K562 (cell line): ENCODE data around the gene GPR32. TPM values are rescaled to one million over a fixed set of nuclear protein-coding genes. Genes with fewer than 3 reads are reported as not detected.
A peak's percentile ranks its signal among the peaks of the same experiment; 100 is the strongest.

ENCODE experiments used
- EZH2 ChIP-seq: IDR thresholded peaks from 2 replicates; pipeline ENCODE4 v1.6.1; 2012; ENCODE audit warnings: low read depth, mild to moderate bottlenecking, inconsistent platforms, low read length, borderline replicate concordance
- HNRNPK ChIP-seq: fragments of 200-400 bp; formaldehyde crosslinking; IDR thresholded peaks from one replicate; pipeline ENCODE4 v1.6.1; 2018; ENCODE audit warnings: mild to moderate bottlenecking, low read depth, low read length; ENCODE audit not compliant: poor library complexity, severe bottlenecking
- KAT2B ChIP-seq: IDR thresholded peaks from one replicate; pipeline ENCODE4 v1.6.1; 2012; ENCODE audit warnings: low read depth, mild to moderate bottlenecking, control low read depth, inconsistent platforms, low read length, moderate library complexity
- KLF6 ChIP-seq: fragments of 250-450 bp; sonication (Bioruptor Pico); IDR thresholded peaks from 2 replicates; pipeline ENCODE4 v1.4.0; 2020; ENCODE audit warnings: mild to moderate bottlenecking, moderate library complexity, borderline replicate concordance
- MED1 ChIP-seq: sonication (generic); formaldehyde crosslinking; IDR thresholded peaks from 2 replicates; pipeline ENCODE4 v1.8.1; 2023; ENCODE audit warnings: missing genetic modification reagents, borderline replicate concordance
- RCOR1 ChIP-seq, 2 experiments: IDR thresholded peaks; 2 replicates each; pipeline ENCODE4 v1.6.1; 2012; ENCODE audit warnings: low read depth in 2 of 2, low read length in 2 of 2, borderline replicate concordance in 1 of 2, improper control_type of control experiment in 1 of 2
- SAFB ChIP-seq: fragments of 200-400 bp; formaldehyde crosslinking; IDR thresholded peaks from 2 replicates; pipeline ENCODE4 v1.6.1; 2017; ENCODE audit warnings: low read depth, low read length, borderline replicate concordance
- SMARCA4 ChIP-seq: fragments of 450-650 bp; IDR thresholded peaks from 2 replicates; pipeline ENCODE4 v1.6.1; 2016
- TCFL5 ChIP-seq: fragments of 250-450 bp; sonication (Bioruptor Pico); conservative IDR thresholded peaks from 2 replicates; pipeline ENCODE4 v1.6.1; 2021; ENCODE audit warnings: mild to moderate bottlenecking, moderate library complexity, matching md5 sums
- THRAP3 ChIP-seq: fragments of 450-650 bp; IDR thresholded peaks from 2 replicates; pipeline ENCODE4 v1.6.1; 2016; ENCODE audit warnings: mild to moderate bottlenecking, inconsistent platforms, borderline replicate concordance
- ZNF197 ChIP-seq: fragments of 200-800 bp; sonication (Bioruptor generic); IDR thresholded peaks from 2 replicates; pipeline ENCODE4 v1.6.1; 2016; ENCODE audit warnings: low read depth, missing genetic modification characterization, missing compliant biosample characterization
- ZNF644 ChIP-seq: fragments of 200-800 bp; sonication (Bioruptor generic); IDR thresholded peaks from 2 replicates; pipeline ENCODE4 v1.6.1; 2016; ENCODE audit warnings: low read depth, missing genetic modification characterization, missing compliant biosample characterization
- polyA plus RNA-seq, 8 experiments: library from polyadenylated mRNA; depleted of rRNA in 4 of 8; stranded (reverse) in 5 of 8; unstranded in 3 of 8; fragments of >200 nt; fragmentation: Nextera tagmentation in 2 of 8; fragmentation: Illumina TruSeq in 1 of 8; extraction: Ambion mirVana in 2 of 8; extraction: Trizol in 1 of 8; gene quantifications; 2 replicates each; pipeline versions ENCODE4 v1.2.1 to v1.2.3, GENCODE V29; 2011 to 2014; ENCODE audit warnings: inconsistent platforms in 1 of 8, missing spikeins in 1 of 8
- total RNA-seq, 7 experiments: library from RNA; depleted of rRNA in 6 of 7; stranded (reverse); fragments of >200 nt in 6 of 7; fragmentation: Illumina TruSeq in 2 of 7; extraction: Trizol in 2 of 7; gene quantifications; 2 replicates each; pipeline versions ENCODE4 v1.2.1 to v1.2.3, GENCODE V29; 2011 to 2021; ENCODE audit warnings: low replicate concordance in 1 of 7
- TF ChIP-seq, protein P1 (sequence below): fragments of 450-650 bp; IDR thresholded peaks from 2 replicates; pipeline ENCODE4 v1.6.1; 2016; ENCODE audit warnings: low read depth
- TF ChIP-seq, protein P2 (sequence below): fragments of 450-650 bp; formaldehyde crosslinking; IDR thresholded peaks from 2 replicates; pipeline ENCODE4 v1.4.0; 2020; ENCODE audit warnings: mild to moderate bottlenecking, moderate library complexity
- TF ChIP-seq, protein P3 (sequence below): sonication (generic); formaldehyde crosslinking; IDR thresholded peaks from 2 replicates; pipeline ENCODE4 v1.9.0; 2022; ENCODE audit warnings: mild to moderate bottlenecking, missing genetic modification reagents
- TF ChIP-seq, protein P4 (sequence below): sonication (generic); formaldehyde crosslinking; IDR thresholded peaks from 2 replicates; pipeline ENCODE4 v1.8.0; 2022; ENCODE audit warnings: mild to moderate bottlenecking, missing genetic modification reagents

Gene GPR32
- total and polyA plus RNA-seq, 9 of the 15 experiments (the other 6 are each of a cell fraction or from before 2014, with no cell fraction given): not detected

DNA sequence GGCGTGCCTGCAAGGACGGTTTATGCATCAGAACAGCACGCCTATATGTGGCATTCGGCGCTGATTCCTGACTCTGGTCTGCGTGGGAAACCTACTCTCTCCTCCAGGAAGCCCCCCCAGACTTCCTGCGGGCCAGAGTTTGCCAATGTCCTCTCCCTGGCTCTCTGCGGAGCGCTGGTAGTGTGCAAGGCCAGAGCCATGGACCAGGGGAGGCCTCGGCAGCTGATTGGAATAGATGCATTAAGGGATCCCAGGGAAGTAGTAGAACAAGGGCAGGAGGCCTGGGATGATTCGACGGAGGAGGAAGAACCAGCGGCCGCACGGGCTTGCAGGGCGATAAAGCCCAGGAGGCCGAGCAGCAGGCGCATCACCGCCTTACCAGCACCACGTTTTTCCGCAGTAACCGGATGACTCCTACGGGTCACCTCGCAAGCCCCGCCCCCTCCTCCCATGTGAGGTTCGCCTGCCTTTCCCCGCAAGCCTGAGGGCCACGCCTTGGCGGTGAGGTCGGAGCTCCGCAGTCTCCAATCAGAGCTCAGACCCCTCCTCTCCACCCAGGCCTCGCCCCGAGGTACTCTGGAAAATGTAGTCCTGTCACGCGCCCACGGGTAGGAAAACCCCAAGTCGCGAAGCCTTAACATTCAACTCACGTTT is 42.1 kb upstream of the GPR32 start (continued):
- TF ChIP-seq, protein P1, sequence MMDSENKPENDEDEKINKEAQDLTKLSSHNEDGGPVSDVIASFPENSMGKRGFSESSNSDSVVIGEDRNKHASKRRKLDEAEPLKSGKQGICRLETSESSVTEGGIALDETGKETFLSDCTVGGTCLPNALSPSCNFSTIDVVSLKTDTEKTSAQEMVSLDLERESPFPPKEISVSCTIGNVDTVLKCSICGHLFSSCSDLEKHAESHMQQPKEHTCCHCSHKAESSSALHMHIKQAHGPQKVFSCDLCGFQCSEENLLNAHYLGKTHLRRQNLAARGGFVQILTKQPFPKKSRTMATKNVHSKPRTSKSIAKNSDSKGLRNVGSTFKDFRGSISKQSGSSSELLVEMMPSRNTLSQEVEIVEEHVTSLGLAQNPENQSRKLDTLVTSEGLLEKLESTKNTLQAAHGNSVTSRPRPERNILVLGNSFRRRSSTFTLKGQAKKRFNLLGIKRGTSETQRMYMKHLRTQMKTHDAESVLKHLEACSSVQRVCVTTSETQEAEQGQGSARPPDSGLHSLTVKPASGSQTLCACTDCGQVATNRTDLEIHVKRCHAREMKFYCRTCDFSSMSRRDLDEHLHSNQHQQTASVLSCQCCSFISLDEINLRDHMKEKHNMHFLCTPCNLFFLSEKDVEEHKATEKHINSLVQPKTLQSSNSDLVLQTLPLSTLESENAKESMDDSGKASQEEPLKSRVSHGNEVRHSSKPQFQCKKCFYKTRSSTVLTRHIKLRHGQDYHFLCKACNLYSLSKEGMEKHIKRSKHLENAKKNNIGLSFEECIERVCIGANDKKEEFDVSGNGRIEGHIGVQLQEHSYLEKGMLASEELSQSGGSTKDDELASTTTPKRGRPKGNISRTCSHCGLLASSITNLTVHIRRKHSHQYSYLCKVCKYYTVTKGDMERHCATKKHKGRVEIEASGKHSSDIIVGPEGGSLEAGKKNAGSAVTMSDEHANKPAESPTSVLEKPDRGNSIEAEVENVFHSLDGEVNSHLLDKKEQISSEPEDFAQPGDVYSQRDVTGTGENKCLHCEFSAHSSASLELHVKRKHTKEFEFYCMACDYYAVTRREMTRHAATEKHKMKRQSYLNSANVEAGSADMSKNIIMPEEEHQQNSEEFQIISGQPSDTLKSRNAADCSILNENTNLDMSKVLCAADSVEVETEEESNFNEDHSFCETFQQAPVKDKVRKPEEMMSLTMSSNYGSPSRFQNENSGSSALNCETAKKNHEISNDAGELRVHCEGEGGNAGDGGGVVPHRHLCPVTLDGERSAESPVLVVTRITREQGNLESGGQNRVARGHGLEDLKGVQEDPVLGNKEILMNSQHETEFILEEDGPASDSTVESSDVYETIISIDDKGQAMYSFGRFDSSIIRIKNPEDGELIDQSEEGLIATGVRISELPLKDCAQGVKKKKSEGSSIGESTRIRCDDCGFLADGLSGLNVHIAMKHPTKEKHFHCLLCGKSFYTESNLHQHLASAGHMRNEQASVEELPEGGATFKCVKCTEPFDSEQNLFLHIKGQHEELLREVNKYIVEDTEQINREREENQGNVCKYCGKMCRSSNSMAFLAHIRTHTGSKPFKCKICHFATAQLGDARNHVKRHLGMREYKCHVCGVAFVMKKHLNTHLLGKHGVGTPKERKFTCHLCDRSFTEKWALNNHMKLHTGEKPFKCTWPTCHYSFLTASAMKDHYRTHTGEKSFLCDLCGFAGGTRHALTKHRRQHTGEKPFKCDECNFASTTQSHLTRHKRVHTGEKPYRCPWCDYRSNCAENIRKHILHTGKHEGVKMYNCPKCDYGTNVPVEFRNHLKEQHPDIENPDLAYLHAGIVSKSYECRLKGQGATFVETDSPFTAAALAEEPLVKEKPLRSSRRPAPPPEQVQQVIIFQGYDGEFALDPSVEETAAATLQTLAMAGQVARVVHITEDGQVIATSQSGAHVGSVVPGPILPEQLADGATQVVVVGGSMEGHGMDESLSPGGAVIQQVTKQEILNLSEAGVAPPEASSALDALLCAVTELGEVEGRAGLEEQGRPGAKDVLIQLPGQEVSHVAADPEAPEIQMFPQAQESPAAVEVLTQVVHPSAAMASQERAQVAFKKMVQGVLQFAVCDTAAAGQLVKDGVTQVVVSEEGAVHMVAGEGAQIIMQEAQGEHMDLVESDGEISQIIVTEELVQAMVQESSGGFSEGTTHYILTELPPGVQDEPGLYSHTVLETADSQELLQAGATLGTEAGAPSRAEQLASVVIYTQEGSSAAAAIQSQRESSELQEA: no peak
- TF ChIP-seq MED1 (CRISPR knock-in tag) (no peak), HNRNPK (no peak), SMARCA4 (0 out of 2 replicates have a peak, but pooled peaks have one; percentile 23), TCFL5 (CRISPR knock-in tag) (no peak), KAT2B (no peak), ZNF197 (no peak), RCOR1 (IDR thresholded peaks at IDR 0.05; ENCODE audit: borderline replicate concordance in 1 of 2, low read depth in 2 of 2, low read length in 2 of 2) (peak in 1 of 2 experiments; percentile 76; a peak in 2 of 4 replicates), EZH2 (no peak), ZNF644 (no peak), KLF6 (CRISPR knock-in tag) (no peak), THRAP3 (no peak), SAFB (no peak)
- TF ChIP-seq, protein P2, sequence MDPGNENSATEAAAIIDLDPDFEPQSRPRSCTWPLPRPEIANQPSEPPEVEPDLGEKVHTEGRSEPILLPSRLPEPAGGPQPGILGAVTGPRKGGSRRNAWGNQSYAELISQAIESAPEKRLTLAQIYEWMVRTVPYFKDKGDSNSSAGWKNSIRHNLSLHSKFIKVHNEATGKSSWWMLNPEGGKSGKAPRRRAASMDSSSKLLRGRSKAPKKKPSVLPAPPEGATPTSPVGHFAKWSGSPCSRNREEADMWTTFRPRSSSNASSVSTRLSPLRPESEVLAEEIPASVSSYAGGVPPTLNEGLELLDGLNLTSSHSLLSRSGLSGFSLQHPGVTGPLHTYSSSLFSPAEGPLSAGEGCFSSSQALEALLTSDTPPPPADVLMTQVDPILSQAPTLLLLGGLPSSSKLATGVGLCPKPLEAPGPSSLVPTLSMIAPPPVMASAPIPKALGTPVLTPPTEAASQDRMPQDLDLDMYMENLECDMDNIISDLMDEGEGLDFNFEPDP: peak; percentile 85; the same call in 1 of the 2 replicates
- TF ChIP-seq, protein P3, sequence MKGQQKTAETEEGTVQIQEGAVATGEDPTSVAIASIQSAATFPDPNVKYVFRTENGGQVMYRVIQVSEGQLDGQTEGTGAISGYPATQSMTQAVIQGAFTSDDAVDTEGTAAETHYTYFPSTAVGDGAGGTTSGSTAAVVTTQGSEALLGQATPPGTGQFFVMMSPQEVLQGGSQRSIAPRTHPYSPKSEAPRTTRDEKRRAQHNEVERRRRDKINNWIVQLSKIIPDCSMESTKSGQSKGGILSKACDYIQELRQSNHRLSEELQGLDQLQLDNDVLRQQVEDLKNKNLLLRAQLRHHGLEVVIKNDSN (CRISPR knock-in tag): peak; percentile 84
- TF ChIP-seq, protein P4, sequence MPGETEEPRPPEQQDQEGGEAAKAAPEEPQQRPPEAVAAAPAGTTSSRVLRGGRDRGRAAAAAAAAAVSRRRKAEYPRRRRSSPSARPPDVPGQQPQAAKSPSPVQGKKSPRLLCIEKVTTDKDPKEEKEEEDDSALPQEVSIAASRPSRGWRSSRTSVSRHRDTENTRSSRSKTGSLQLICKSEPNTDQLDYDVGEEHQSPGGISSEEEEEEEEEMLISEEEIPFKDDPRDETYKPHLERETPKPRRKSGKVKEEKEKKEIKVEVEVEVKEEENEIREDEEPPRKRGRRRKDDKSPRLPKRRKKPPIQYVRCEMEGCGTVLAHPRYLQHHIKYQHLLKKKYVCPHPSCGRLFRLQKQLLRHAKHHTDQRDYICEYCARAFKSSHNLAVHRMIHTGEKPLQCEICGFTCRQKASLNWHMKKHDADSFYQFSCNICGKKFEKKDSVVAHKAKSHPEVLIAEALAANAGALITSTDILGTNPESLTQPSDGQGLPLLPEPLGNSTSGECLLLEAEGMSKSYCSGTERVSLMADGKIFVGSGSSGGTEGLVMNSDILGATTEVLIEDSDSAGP (CRISPR knock-in tag): no peak
